HEK293 (cell line): ENCODE measurements around the gene C3orf52.

Experiments used
- CTCF ChIA-PET: fragments of 350-600 bp; formaldehyde crosslinking; extraction: SDS; loops from one replicate; lab custom pipeline; 2021; ENCODE audit warnings: antibody characterized with exemption; lab: Yijun Ruan, JAX
- POLR2A ChIA-PET: fragments of 300-600 bp; formaldehyde crosslinking; extraction: SDS; loops from one replicate; lab custom pipeline; 2020; ENCODE audit warnings: antibody characterized with exemption, inconsistent platforms; lab: Yijun Ruan, JAX
- H3K27ac ChIP-seq: fragments of 200-500 bp; sonication (Bioruptor generic); 2 replicates; pipeline ENCODE4 v1.5.1; 2014; ENCODE audit warnings: low read depth, low read length, control low read depth, inconsistent platforms; ENCODE audit errors: extremely low read depth
- H3K36me3 ChIP-seq, 2 experiments: fragments of 200-500 bp in 1 of 2; sonication (Bioruptor generic) in 1 of 2; 1 replicate in 1 of 2; 2 replicates in 1 of 2; pipeline ENCODE4 v1.5.1; 2014 to 2017; ENCODE audit warnings: inconsistent platforms in 2 of 2, low read length in 2 of 2; ENCODE audit not compliant: control insufficient read depth in 2 of 2, insufficient read depth in 1 of 2
- H3K4me1 ChIP-seq: fragments of 200-500 bp; sonication (Bioruptor generic); 2 replicates; pipeline ENCODE4 v1.5.1; 2014; ENCODE audit warnings: mild to moderate bottlenecking, low read length, inconsistent platforms; ENCODE audit not compliant: control insufficient read depth, insufficient read depth
- H3K4me3 ChIP-seq: 2 replicates; pipeline ENCODE4 v1.5.1; 2011; ENCODE audit warnings: low read depth, mild to moderate bottlenecking, control low read depth, low read length, moderate library complexity
- H3K9me3 ChIP-seq: fragments of 200-500 bp; sonication (Bioruptor generic); 2 replicates; pipeline ENCODE4 v1.5.1; 2014; ENCODE audit warnings: low read depth, low read length, inconsistent platforms; ENCODE audit not compliant: control insufficient read depth, insufficient read depth
- FEZF1 ChIP-seq: fragments of 450-650 bp; formaldehyde crosslinking; IDR thresholded peaks from 2 replicates; pipeline ENCODE4 v1.5.1; 2016; ENCODE audit warnings: missing biosample characterization, missing genetic modification characterization
- KLF8 ChIP-seq: fragments of 450-650 bp; formaldehyde crosslinking; IDR thresholded peaks from 2 replicates; pipeline ENCODE4 v1.5.1; 2016; ENCODE audit warnings: missing biosample characterization, missing genetic modification characterization
- SP7 ChIP-seq: fragments of 450-650 bp; formaldehyde crosslinking; IDR thresholded peaks from 2 replicates; pipeline ENCODE4 v1.5.1; 2016; ENCODE audit warnings: missing biosample characterization, missing genetic modification characterization
- ZNF10 ChIP-seq: fragments of 450-650 bp; formaldehyde crosslinking; IDR thresholded peaks from 2 replicates; pipeline ENCODE4 v1.5.1; 2017; ENCODE audit warnings: missing biosample characterization, missing genetic modification characterization
- ZNF132 ChIP-seq: fragments of 450-650 bp; formaldehyde crosslinking; IDR thresholded peaks from 2 replicates; pipeline ENCODE4 v1.5.1; 2017; ENCODE audit warnings: missing biosample characterization, missing genetic modification characterization, borderline replicate concordance
- ZNF24 ChIP-seq: fragments of 450-650 bp; formaldehyde crosslinking; IDR thresholded peaks from 2 replicates; pipeline ENCODE4 v1.5.1; 2016; ENCODE audit warnings: missing biosample characterization, missing genetic modification characterization
- ZNF292 ChIP-seq: fragments of 450-650 bp; formaldehyde crosslinking; IDR thresholded peaks from 2 replicates; pipeline ENCODE4 v1.5.1; 2016; ENCODE audit warnings: low read depth, missing biosample characterization, missing genetic modification characterization, borderline replicate concordance
- ZNF366 ChIP-seq: fragments of 450-650 bp; formaldehyde crosslinking; conservative IDR thresholded peaks from 2 replicates; pipeline ENCODE4 v1.5.1; 2016; ENCODE audit warnings: missing biosample characterization, missing genetic modification characterization
- ZNF629 ChIP-seq: fragments of 450-650 bp; formaldehyde crosslinking; IDR thresholded peaks from 2 replicates; pipeline ENCODE4 v1.5.1; 2017; ENCODE audit warnings: missing biosample characterization, missing genetic modification characterization
- ZNF777 ChIP-seq: fragments of 450-650 bp; formaldehyde crosslinking; IDR thresholded peaks from 2 replicates; pipeline ENCODE4 v1.5.1; 2017; ENCODE audit warnings: missing biosample characterization, missing genetic modification characterization, borderline replicate concordance
- ZSCAN30 ChIP-seq: fragments of 450-650 bp; IDR thresholded peaks from 2 replicates; pipeline ENCODE4 v1.5.1; 2018; ENCODE audit warnings: missing biosample characterization, mild to moderate bottlenecking, missing genetic modification characterization, moderate library complexity
- TF ChIP-seq, protein P1 (sequence below): fragments of 450-650 bp; formaldehyde crosslinking; conservative IDR thresholded peaks from 2 replicates; pipeline ENCODE4 v1.5.1; 2016; ENCODE audit warnings: low read depth, missing biosample characterization, missing genetic modification characterization
- TF ChIP-seq, protein P2 (sequence below): fragments of 450-650 bp; formaldehyde crosslinking; IDR thresholded peaks from 2 replicates; pipeline ENCODE4 v1.5.1; 2016; ENCODE audit warnings: missing biosample characterization, missing genetic modification characterization
- TF ChIP-seq, protein P3 (sequence below): fragments of 450-650 bp; formaldehyde crosslinking; IDR thresholded peaks from 2 replicates; pipeline ENCODE4 v1.5.1; 2016; ENCODE audit warnings: missing biosample characterization, missing genetic modification characterization
- TF ChIP-seq, protein P4 (sequence below): fragments of 450-650 bp; formaldehyde crosslinking; IDR thresholded peaks from 2 replicates; pipeline ENCODE4 v1.5.1; 2016; ENCODE audit warnings: missing biosample characterization, missing genetic modification characterization, borderline replicate concordance
- TF ChIP-seq, protein P5 (sequence below): fragments of 450-650 bp; formaldehyde crosslinking; IDR thresholded peaks from 2 replicates; pipeline ENCODE4 v1.5.1; 2016; ENCODE audit warnings: missing biosample characterization, missing genetic modification characterization, low read depth

The C3orf52 gene

DNA sequence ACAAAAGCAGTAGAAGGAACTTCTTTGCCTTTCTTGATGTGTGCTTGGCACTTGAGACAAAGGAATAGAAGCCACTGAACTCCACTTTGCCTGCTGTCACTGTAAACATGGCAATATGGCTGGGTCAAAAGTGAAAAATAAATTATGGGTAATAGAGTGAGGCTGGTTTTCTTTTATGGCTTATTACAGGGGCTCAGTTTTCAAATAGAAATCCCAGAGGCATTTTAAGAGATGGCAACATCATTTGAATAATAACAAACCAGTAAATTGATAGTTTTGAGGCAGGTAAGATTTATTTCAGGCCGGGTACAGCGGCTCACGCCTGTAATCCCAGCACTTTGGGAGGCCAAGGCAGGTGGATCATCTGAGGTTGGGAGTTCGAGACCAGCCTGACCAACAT lies 2.8 kb downstream of the C3orf52 start (continued):
- TF ChIP-seq, protein P1, sequence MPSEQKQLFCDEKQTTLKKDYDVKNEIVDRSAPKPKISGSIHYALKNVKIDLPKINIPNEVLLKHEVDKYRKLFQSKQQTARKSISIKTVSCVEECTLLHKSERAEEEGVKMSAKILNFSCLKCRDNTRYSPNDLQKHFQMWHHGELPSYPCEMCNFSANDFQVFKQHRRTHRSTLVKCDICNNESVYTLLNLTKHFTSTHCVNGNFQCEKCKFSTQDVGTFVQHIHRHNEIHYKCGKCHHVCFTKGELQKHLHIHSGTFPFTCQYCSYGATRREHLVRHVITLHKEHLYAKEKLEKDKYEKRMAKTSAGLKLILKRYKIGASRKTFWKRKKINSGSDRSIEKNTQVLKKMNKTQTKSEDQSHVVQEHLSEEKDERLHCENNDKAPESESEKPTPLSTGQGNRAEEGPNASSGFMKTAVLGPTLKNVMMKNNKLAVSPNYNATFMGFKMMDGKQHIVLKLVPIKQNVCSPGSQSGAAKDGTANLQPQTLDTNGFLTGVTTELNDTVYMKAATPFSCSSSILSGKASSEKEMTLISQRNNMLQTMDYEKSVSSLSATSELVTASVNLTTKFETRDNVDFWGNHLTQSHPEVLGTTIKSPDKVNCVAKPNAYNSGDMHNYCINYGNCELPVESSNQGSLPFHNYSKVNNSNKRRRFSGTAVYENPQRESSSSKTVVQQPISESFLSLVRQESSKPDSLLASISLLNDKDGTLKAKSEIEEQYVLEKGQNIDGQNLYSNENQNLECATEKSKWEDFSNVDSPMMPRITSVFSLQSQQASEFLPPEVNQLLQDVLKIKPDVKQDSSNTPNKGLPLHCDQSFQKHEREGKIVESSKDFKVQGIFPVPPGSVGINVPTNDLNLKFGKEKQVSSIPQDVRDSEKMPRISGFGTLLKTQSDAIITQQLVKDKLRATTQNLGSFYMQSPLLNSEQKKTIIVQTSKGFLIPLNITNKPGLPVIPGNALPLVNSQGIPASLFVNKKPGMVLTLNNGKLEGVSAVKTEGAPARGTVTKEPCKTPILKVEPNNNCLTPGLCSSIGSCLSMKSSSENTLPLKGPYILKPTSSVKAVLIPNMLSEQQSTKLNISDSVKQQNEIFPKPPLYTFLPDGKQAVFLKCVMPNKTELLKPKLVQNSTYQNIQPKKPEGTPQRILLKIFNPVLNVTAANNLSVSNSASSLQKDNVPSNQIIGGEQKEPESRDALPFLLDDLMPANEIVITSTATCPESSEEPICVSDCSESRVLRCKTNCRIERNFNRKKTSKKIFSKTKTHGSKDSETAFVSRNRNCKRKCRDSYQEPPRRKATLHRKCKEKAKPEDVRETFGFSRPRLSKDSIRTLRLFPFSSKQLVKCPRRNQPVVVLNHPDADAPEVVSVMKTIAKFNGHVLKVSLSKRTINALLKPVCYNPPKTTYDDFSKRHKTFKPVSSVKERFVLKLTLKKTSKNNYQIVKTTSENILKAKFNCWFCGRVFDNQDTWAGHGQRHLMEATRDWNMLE, result no peak
- peak; percentile 90 for TF ChIP-seq SP7 (tag by site-specific recombination)
- 0 out of 2 replicates have a peak, but pooled peaks have one; percentile 33 for TF ChIP-seq ZSCAN30 (tag by site-specific recombination)
- 0 out of 2 replicates have a peak, but pooled peaks have one; percentile 26 for TF ChIP-seq ZNF629 (tag by site-specific recombination)
- 0 out of 2 replicates have a peak, but pooled peaks have one; percentile 31 for TF ChIP-seq ZNF24 (tag by site-specific recombination)
- peak; percentile 61; the same call in 1 of the 2 replicates for TF ChIP-seq ZNF10 (tag by site-specific recombination)

DNA sequence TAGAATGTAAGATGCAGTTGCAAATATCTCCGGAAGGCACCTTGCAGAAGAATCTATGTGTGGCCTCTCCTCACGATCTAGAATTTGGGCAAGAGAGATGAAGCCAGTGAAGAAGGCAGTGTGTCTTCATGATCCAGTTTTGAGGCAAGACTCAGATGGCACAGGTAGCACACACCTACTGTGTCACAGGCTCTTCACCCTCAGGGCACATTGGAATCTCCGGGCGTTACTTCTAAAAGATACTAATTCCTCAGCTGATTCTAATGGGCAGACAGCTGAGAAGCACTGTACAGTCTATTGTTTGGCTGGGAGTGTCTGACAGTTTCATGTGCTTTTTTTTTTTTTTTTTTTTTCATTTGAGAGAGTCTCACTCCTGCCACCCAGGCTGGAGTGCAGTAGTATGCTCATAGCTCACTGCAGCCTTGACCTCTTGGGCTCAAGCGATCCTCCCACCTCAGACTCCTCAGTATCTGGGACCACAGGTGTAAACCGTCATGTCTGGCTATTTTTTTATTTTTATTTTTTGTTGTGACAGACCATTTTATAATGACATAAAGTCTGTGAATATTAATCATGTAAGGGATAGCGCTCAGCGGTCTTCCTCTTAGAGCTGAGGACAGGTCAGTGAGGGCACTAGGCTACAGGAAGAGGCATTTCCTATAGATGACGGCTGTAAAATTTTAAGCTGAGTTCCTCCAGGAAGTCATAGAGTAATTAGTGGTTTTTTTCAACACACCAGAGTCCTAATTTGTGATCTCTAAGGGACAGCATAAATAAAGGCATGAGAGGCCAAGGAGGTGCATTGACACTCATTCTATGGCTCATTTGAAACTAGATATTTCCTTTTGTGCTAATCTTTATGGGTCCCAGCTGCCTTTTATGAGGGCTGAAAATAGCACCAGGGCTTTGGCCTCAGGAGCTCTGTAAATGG lies 4.0 kb downstream of the C3orf52 start:
- Histone ChIP-seq H3K4me1 (peaks cover 14% of the 10 kb centered on the region; the same call in 1 of the 2 replicates), H3K36me3 (peaks cover 4 to 11% of the 10 kb centered on the region in 2 experiments; a peak in 2 of 3 replicates), H3K4me3 (no peak overlapping the region), H3K9me3 (no peaks in the 10 kb centered on the region), H3K27ac (peak overlapping the region; percentile 68)
- CTCF ChIA-PET, result interaction anchor here (0.7 kb wide), 1 partner anchor 709 kb away, joined by 4 read pairs; no protein-coding TSS in a partner anchor
- POLR2A ChIA-PET, result interaction anchor here (0.6 kb wide), 1 partner anchor 329 kb away, joined by 3 read pairs; no protein-coding TSS in a partner anchor
- TF ChIP-seq ZNF132 (tag by site-specific recombination) (no peak), ZNF366 (tag by site-specific recombination) (peak; percentile 87), ZNF629 (tag by site-specific recombination) (peak; percentile 86), FEZF1 (tag by site-specific recombination) (peak; percentile 97), ZNF24 (tag by site-specific recombination) (0 out of 2 replicates have a peak, but pooled peaks have one; percentile 76), KLF8 (tag by site-specific recombination) (peak; percentile 64; the same call in 1 of the 2 replicates), ZNF777 (tag by site-specific recombination) (no peak), ZNF292 (tag by site-specific recombination) (no peak)
- TF ChIP-seq, protein P2, sequence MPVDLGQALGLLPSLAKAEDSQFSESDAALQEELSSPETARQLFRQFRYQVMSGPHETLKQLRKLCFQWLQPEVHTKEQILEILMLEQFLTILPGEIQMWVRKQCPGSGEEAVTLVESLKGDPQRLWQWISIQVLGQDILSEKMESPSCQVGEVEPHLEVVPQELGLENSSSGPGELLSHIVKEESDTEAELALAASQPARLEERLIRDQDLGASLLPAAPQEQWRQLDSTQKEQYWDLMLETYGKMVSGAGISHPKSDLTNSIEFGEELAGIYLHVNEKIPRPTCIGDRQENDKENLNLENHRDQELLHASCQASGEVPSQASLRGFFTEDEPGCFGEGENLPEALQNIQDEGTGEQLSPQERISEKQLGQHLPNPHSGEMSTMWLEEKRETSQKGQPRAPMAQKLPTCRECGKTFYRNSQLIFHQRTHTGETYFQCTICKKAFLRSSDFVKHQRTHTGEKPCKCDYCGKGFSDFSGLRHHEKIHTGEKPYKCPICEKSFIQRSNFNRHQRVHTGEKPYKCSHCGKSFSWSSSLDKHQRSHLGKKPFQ (tag by site-specific recombination), result peak; percentile 73; the same call in 1 of the 2 replicates
- TF ChIP-seq, protein P3, sequence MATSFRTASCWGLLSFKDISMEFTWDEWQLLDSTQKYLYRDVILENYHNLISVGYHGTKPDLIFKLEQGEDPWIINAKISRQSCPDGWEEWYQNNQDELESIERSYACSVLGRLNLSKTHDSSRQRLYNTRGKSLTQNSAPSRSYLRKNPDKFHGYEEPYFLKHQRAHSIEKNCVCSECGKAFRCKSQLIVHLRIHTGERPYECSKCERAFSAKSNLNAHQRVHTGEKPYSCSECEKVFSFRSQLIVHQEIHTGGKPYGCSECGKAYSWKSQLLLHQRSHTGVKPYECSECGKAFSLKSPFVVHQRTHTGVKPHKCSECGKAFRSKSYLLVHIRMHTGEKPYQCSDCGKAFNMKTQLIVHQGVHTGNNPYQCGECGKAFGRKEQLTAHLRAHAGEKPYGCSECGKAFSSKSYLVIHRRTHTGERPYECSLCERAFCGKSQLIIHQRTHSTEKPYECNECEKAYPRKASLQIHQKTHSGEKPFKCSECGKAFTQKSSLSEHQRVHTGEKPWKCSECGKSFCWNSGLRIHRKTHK (tag by site-specific recombination), result no peak
- TF ChIP-seq, protein P4, sequence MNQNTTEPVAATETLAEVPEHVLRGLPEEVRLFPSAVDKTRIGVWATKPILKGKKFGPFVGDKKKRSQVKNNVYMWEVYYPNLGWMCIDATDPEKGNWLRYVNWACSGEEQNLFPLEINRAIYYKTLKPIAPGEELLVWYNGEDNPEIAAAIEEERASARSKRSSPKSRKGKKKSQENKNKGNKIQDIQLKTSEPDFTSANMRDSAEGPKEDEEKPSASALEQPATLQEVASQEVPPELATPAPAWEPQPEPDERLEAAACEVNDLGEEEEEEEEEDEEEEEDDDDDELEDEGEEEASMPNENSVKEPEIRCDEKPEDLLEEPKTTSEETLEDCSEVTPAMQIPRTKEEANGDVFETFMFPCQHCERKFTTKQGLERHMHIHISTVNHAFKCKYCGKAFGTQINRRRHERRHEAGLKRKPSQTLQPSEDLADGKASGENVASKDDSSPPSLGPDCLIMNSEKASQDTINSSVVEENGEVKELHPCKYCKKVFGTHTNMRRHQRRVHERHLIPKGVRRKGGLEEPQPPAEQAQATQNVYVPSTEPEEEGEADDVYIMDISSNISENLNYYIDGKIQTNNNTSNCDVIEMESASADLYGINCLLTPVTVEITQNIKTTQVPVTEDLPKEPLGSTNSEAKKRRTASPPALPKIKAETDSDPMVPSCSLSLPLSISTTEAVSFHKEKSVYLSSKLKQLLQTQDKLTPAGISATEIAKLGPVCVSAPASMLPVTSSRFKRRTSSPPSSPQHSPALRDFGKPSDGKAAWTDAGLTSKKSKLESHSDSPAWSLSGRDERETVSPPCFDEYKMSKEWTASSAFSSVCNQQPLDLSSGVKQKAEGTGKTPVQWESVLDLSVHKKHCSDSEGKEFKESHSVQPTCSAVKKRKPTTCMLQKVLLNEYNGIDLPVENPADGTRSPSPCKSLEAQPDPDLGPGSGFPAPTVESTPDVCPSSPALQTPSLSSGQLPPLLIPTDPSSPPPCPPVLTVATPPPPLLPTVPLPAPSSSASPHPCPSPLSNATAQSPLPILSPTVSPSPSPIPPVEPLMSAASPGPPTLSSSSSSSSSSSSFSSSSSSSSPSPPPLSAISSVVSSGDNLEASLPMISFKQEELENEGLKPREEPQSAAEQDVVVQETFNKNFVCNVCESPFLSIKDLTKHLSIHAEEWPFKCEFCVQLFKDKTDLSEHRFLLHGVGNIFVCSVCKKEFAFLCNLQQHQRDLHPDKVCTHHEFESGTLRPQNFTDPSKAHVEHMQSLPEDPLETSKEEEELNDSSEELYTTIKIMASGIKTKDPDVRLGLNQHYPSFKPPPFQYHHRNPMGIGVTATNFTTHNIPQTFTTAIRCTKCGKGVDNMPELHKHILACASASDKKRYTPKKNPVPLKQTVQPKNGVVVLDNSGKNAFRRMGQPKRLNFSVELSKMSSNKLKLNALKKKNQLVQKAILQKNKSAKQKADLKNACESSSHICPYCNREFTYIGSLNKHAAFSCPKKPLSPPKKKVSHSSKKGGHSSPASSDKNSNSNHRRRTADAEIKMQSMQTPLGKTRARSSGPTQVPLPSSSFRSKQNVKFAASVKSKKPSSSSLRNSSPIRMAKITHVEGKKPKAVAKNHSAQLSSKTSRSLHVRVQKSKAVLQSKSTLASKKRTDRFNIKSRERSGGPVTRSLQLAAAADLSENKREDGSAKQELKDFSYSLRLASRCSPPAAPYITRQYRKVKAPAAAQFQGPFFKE, result no peak
- TF ChIP-seq, protein P5, sequence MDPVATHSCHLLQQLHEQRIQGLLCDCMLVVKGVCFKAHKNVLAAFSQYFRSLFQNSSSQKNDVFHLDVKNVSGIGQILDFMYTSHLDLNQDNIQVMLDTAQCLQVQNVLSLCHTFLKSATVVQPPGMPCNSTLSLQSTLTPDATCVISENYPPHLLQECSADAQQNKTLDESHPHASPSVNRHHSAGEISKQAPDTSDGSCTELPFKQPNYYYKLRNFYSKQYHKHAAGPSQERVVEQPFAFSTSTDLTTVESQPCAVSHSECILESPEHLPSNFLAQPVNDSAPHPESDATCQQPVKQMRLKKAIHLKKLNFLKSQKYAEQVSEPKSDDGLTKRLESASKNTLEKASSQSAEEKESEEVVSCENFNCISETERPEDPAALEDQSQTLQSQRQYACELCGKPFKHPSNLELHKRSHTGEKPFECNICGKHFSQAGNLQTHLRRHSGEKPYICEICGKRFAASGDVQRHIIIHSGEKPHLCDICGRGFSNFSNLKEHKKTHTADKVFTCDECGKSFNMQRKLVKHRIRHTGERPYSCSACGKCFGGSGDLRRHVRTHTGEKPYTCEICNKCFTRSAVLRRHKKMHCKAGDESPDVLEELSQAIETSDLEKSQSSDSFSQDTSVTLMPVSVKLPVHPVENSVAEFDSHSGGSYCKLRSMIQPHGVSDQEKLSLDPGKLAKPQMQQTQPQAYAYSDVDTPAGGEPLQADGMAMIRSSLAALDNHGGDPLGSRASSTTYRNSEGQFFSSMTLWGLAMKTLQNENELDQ (tag by site-specific recombination), result no peak
